CD4-positive, CD25-positive, alpha-beta regulatory T cell (primary cell): ENCODE data around the gene AP5Z1. TPM values are rescaled to one million over a fixed set of nuclear protein-coding genes. Genes with fewer than 3 reads are reported as not detected.

Experiments
- ATAC-seq, 2 donors: fragments of 150-1000 bp; cut with Tn5 transposase; one replicate each; pipeline ENCODE4 v1.10.0; 2021; ENCODE audit warnings: low read depth in 2 of 2, moderate number of reproducible peaks in 2 of 2, moderate library complexity in 1 of 2
- DNase-seq, 3 donors: peaks; one replicate each; pipeline versions ENCODE4 v3.0.0 to v3.0.0-alpha.2; 2012 to 2022; ENCODE audit warnings: mixed read lengths in 1 of 3
- H3K27ac ChIP-seq: one replicate; pipeline ENCODE4 v1.7.0; 2013; ENCODE audit warnings: mild to moderate bottlenecking, low read length; ENCODE audit not compliant: insufficient read depth, poor library complexity, severe bottlenecking
- H3K27me3 ChIP-seq: one replicate; pipeline ENCODE4 v1.7.0; 2013; ENCODE audit warnings: low read length; ENCODE audit not compliant: control insufficient read depth, insufficient read depth
- H3K36me3 ChIP-seq: one replicate; pipeline ENCODE4 v1.7.0; 2013; ENCODE audit warnings: mild to moderate bottlenecking, low read length, moderate library complexity; ENCODE audit not compliant: control insufficient read depth, insufficient read depth
- H3K4me1 ChIP-seq: 2 replicates; pipeline ENCODE4 v1.7.0; 2013; ENCODE audit warnings: mild to moderate bottlenecking, low read length; ENCODE audit not compliant: insufficient read depth, control insufficient read depth, poor library complexity, severe bottlenecking
- H3K4me3 ChIP-seq: one replicate; pipeline ENCODE4 v1.7.0; 2013; ENCODE audit warnings: low read depth, mild to moderate bottlenecking, low read length, moderate library complexity
- H3K9me3 ChIP-seq, 2 experiments: 1 replicate in 1 of 2; 2 replicates in 1 of 2; pipeline ENCODE4 v1.7.0; 2013; ENCODE audit warnings: low read length in 2 of 2, mild to moderate bottlenecking in 1 of 2, moderate library complexity in 1 of 2; ENCODE audit not compliant: control insufficient read depth in 2 of 2
- H3K27ac Mint-ChIP-seq, 3 donors: one replicate each; pipeline ENCODE4 v1.8.0; 2020 to 2022; ENCODE audit warnings: mild to moderate bottlenecking in 3 of 3, mixed read lengths in 3 of 3, moderate library complexity in 2 of 3
- H3K27me3 Mint-ChIP-seq: one replicate; pipeline ENCODE4 v1.8.0; 2022; ENCODE audit warnings: mild to moderate bottlenecking, mixed read lengths
- H3K36me3 Mint-ChIP-seq: one replicate; pipeline ENCODE4 v1.8.0; 2020; ENCODE audit warnings: mixed read lengths
- H3K4me1 Mint-ChIP-seq, 4 donors: one replicate each; pipeline ENCODE4 v1.8.0; 2020 to 2022; ENCODE audit warnings: mixed read lengths in 4 of 4, mild to moderate bottlenecking in 1 of 4
- H3K4me3 Mint-ChIP-seq, 4 donors: one replicate each; pipeline ENCODE4 v1.8.0; 2020 to 2022; ENCODE audit warnings: mild to moderate bottlenecking in 4 of 4, mixed read lengths in 4 of 4, moderate library complexity in 3 of 4
- H3K9me3 Mint-ChIP-seq, 7 donors: one replicate each; pipeline ENCODE4 v1.8.0; 2020 to 2022; ENCODE audit warnings: mixed read lengths in 7 of 7, mild to moderate bottlenecking in 3 of 7, moderate library complexity in 2 of 7
- polyA plus RNA-seq, 4 donors: library from polyadenylated mRNA; unstranded; fragments of 300-500 nt; fragmentation: Illumina TruSeq; gene quantifications; one replicate each; pipeline ENCODE4 v1.2.3, GENCODE V29; 2021
- total RNA-seq: library from RNA; stranded (reverse); gene quantifications from one replicate; pipeline ENCODE4 v1.2.3, GENCODE V29; 2022

AP5Z1 gene
- total and polyA plus RNA-seq, 5 donors from 2014 or later, result 36.3 to 130 (median 47.1) TPM

- Histone ChIP-seq H3K4me3 (no peak overlapping the region), H3K4me1 (no peaks in the 10 kb centered on the region), H3K36me3 (no peaks in the 10 kb centered on the region), H3K27me3 (peaks cover 2% of the 10 kb centered on the region), H3K27ac (no peak overlapping the region), H3K9me3 (no peaks in the 10 kb centered on the region)
- DNase-seq (no peak), ATAC-seq (no peak)
- Mint-ChIP-seq H3K4me3 (no peak overlapping the region), H3K27ac (no peak overlapping the region), H3K4me1 (peaks cover 0 to 3% (median 0%) of the 10 kb centered on the region in 4 donors), H3K27me3 (peaks cover 5% of the 10 kb centered on the region), H3K9me3 (no peaks in the 10 kb centered on the region), H3K36me3 (no peaks in the 10 kb centered on the region)
Measured at GRCh38 chr7:4803397-4804241, 28.2 kb downstream of the AP5Z1 start.

GRCh38 chr7:4805110-4805983 is 29.9 kb downstream of the AP5Z1 start:
- Histone ChIP-seq H3K36me3 (no peaks in the 10 kb centered on the region), H3K27me3 (peaks cover 2% of the 10 kb centered on the region), H3K4me3 (no peak overlapping the region), H3K4me1 (peaks cover 10% of the 10 kb centered on the region), H3K27ac (no peak overlapping the region), H3K9me3 (no peaks in the 10 kb centered on the region)
- Mint-ChIP-seq H3K9me3 (peaks cover 0 to 1% (median 0%) of the 10 kb centered on the region in 7 donors), H3K27me3 (peaks cover 17% of the 10 kb centered on the region), H3K36me3 (no peaks in the 10 kb centered on the region), H3K27ac (no peak overlapping the region), H3K4me1 (peaks cover 0 to 11% (median 0%) of the 10 kb centered on the region in 4 donors), H3K4me3 (no peak overlapping the region)
- ATAC-seq, result no peak
- DNase-seq, result no peak

GRCh38 chr7:4805984-4806300 is 30.5 kb downstream of the AP5Z1 start:
- H3K27me3 Mint-ChIP-seq, result peaks cover 21% of the 10 kb centered on the region
- H3K27ac ChIP-seq, result no peak overlapping the region
- H3K4me3 ChIP-seq, result no peak overlapping the region
- H3K36me3 ChIP-seq, result no peaks in the 10 kb centered on the region
- no peaks in the 10 kb centered on the region for H3K36me3 Mint-ChIP-seq
- no peak overlapping the region for H3K27ac Mint-ChIP-seq
- DNase-seq (no peak), ATAC-seq (no peak)
- no peaks in the 10 kb centered on the region for H3K9me3 ChIP-seq
- H3K9me3 Mint-ChIP-seq, result peaks cover 0 to 1% (median 0%) of the 10 kb centered on the region in 7 donors
- no peak overlapping the region for H3K4me3 Mint-ChIP-seq
- H3K27me3 ChIP-seq, result peaks cover 2% of the 10 kb centered on the region
- H3K4me1 ChIP-seq, result peaks cover 10% of the 10 kb centered on the region
- H3K4me1 Mint-ChIP-seq, result peaks cover 0 to 13% (median 0%) of the 10 kb centered on the region in 4 donors

DNA sequence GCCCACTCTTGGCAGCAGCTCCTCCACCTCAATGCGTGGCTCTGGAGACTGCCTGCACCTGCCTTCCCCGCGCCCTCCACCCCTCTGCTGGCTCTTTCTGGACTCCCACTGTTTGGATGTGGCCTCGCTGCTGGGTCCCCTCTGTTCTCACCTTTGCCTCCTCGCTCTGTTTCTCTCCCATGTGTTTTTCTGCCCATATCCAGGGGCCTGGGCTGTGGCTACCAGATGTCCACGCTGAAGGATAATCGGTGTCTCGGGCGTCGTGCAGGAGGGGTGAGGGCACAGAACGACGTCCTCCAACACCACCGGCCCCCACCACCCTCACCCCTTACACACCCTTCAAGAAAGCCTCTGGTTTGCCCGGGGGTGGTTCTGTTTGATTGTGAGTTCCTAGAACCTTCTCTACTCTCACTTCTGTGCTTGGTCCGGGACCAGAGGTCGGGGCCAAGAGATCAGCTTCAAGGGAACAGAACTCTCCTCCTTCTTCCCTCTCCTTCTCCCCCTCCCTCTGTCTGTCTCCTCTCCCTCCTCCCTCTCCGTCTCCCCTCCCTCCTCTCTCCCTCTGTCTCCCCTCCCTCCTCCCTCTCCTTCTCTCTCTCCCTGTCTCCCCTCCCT is 31.7 kb downstream of the AP5Z1 start:
- Histone ChIP-seq H3K27me3 (peaks cover 2% of the 10 kb centered on the region), H3K4me1 (peaks cover 10% of the 10 kb centered on the region), H3K27ac (no peak overlapping the region), H3K4me3 (no peak overlapping the region), H3K36me3 (no peaks in the 10 kb centered on the region), H3K9me3 (no peaks in the 10 kb centered on the region)
- H3K4me3 Mint-ChIP-seq, result no peak overlapping the region
- peak overlapping the region in 1 of 3 donors; percentile 60 for H3K27ac Mint-ChIP-seq
- ATAC-seq, result no peak
- H3K36me3 Mint-ChIP-seq, result no peaks in the 10 kb centered on the region
- H3K4me1 Mint-ChIP-seq, result peaks cover 0 to 10% (median 0%) of the 10 kb centered on the region in 4 donors
- H3K27me3 Mint-ChIP-seq, result peaks cover 23% of the 10 kb centered on the region
- no peak for DNase-seq
- H3K9me3 Mint-ChIP-seq, result peaks cover 0 to 1% (median 0%) of the 10 kb centered on the region in 7 donors

DNA sequence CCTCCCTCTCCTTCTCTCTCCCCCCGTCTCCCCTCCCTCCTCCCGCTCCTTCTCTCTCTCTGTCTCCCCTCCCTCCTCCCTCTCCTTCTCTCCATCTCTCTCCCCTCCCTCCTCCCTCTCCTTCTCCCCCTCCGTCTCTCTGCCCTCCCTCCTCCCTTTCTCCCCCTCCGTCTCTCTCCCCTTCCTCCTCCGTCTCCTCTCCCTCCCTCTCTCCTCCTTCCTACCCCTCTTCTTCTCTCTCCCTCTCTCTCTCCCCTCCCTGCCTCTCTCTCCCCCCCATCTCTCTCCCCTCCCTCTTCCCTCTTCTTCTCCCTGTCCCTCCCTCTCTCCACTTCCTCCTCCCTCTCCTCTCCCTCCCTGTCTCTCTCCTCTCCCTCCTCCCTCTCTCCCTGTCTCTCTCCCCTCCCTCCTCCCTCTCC is 32.2 kb downstream of the AP5Z1 start:
- no peaks in the 10 kb centered on the region for H3K36me3 Mint-ChIP-seq
- Histone ChIP-seq H3K27me3 (peaks cover 2% of the 10 kb centered on the region), H3K4me1 (peaks cover 10% of the 10 kb centered on the region), H3K27ac (no peak overlapping the region), H3K36me3 (no peaks in the 10 kb centered on the region), H3K9me3 (no peaks in the 10 kb centered on the region), H3K4me3 (no peak overlapping the region)
- H3K4me3 Mint-ChIP-seq, result no peak overlapping the region
- no peak for ATAC-seq
- H3K27ac Mint-ChIP-seq, result no peak overlapping the region
- no peak for DNase-seq
- peaks cover 26% of the 10 kb centered on the region for H3K27me3 Mint-ChIP-seq
- H3K9me3 Mint-ChIP-seq, result peaks cover 0 to 1% (median 0%) of the 10 kb centered on the region in 7 donors
- H3K4me1 Mint-ChIP-seq, result peaks cover 0 to 10% (median 0%) of the 10 kb centered on the region in 4 donors

DNA sequence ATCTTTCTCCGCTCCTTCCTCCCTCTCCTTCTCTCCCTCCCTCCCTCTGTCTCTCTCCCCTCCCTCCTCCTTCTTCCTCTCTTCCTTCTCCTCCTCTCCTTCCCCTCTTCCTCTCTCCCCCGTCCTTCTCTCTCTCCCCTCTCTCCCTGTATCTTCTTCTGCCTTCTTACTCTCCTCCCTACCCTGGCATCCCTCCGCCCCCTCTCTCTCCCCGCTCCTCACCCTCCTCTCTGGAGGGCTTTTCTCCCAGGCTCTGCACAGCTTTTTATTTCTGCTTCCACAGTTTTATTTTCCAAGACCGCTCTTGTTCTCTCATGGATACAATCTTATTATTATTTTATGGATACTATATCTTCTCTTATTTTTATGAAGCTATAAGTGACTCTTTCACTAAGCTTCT is 32.6 kb downstream of the AP5Z1 start:
- Mint-ChIP-seq H3K27ac (no peak overlapping the region), H3K9me3 (peaks cover 0 to 4% (median 0%) of the 10 kb centered on the region in 7 donors), H3K27me3 (peaks cover 30% of the 10 kb centered on the region), H3K4me3 (no peak overlapping the region), H3K4me1 (peaks cover 0 to 10% (median 0%) of the 10 kb centered on the region in 4 donors), H3K36me3 (no peaks in the 10 kb centered on the region)
- Histone ChIP-seq H3K36me3 (no peaks in the 10 kb centered on the region), H3K9me3 (no peaks in the 10 kb centered on the region), H3K4me1 (peaks cover 10% of the 10 kb centered on the region), H3K4me3 (no peak overlapping the region), H3K27me3 (peaks cover 2% of the 10 kb centered on the region), H3K27ac (no peak overlapping the region)
- ATAC-seq (no peak), DNase-seq (no peak)

- H3K9me3 Mint-ChIP-seq, result peaks cover 0 to 5% (median 2%) of the 10 kb centered on the region in 7 donors
- DNase-seq, result no peak
- H3K27me3 Mint-ChIP-seq, result peaks cover 34% of the 10 kb centered on the region
- no peak for ATAC-seq
- peaks cover 4% of the 10 kb centered on the region for H3K27me3 ChIP-seq
- H3K36me3 Mint-ChIP-seq, result no peaks in the 10 kb centered on the region
- peak overlapping the region in 1 of 3 donors; percentile 71 for H3K27ac Mint-ChIP-seq
- H3K4me3 ChIP-seq, result no peak overlapping the region
- peak overlapping the region in 2 of 4 donors; percentile 15 to 46 for H3K4me3 Mint-ChIP-seq
- H3K27ac ChIP-seq, result no peak overlapping the region
- no peaks in the 10 kb centered on the region for H3K9me3 ChIP-seq
- no peaks in the 10 kb centered on the region for H3K36me3 ChIP-seq
- peaks cover 10% of the 10 kb centered on the region for H3K4me1 ChIP-seq
- H3K4me1 Mint-ChIP-seq, result peaks cover 0 to 10% (median 0%) of the 10 kb centered on the region in 4 donors
Measured at GRCh38 chr7:4808565-4808964, 33.1 kb downstream of the AP5Z1 start.
